ENCODE results near the gene ALOX15.

GRCh38 chr17:4590981-4591453, 50.5 kb downstream of the ALOX15 start:
- TF ChIP-seq CTCF (IDR thresholded peaks at IDR 0.05; ENCODE audit: borderline replicate concordance, extremely low read depth, low read length, poor library complexity, severe bottlenecking) (no peak), EZH2 (IDR thresholded peaks at IDR 0.05; ENCODE audit: borderline replicate concordance, low read depth, low read length, severe bottlenecking) (no peak)
